HCEC 1CT (cell line): ENCODE results near the gene PER3.

Experiments used
- DNase-seq: peaks from one replicate; pipeline ENCODE4 v3.0.0-alpha.2; 2017

Gene PER3

GRCh38 chr1:7878027-7878426, 93.9 kb downstream of the PER3 start:
- no peak for DNase-seq

- DNase-seq: no peak
Observed at GRCh38 chr1:7879228-7879627, 95.1 kb downstream of the PER3 start.

GRCh38 chr1:7884757-7885156, 100.7 kb downstream of the PER3 start:
- no peak for DNase-seq

GRCh38 chr1:7885513-7886404, 101.7 kb downstream of the PER3 start:
- DNase-seq: no peak

GRCh38 chr1:7886405-7886745, 102.3 kb downstream of the PER3 start:
- DNase-seq: peak; percentile 50

GRCh38 chr1:7888248-7889081, 104.4 kb downstream of the PER3 start:
- DNase-seq: peak; percentile 76

GRCh38 chr1:7890853-7891252, 106.8 kb downstream of the PER3 start:
- DNase-seq: no peak

- DNase-seq: no peak
Observed at GRCh38 chr1:7891804-7892203, 107.7 kb downstream of the PER3 start.

- peak; percentile 53 for DNase-seq
Observed at GRCh38 chr1:7893529-7894180, 109.6 kb downstream of the PER3 start.
